Caco-2 (cell line): ENCODE measurements around the gene RTP2. TPM values are rescaled to one million over a fixed set of nuclear protein-coding genes. Genes with fewer than 3 reads are reported as not detected.

Experiments
- BruUV-seq: library from RNA; stranded (reverse); fragments of 400-500 nt; replicated peaks from 2 replicates; lab custom pipeline; 2021; lab: Mats Ljungman, UMichigan
- CTCF ChIA-PET: fragments of 300-600 bp; sonication (Branson Sonifier 250); formaldehyde crosslinking; loops from one replicate; lab custom pipeline; 2022; ENCODE audit warnings: antibody characterized with exemption; lab: Charles Lee
- POLR2A ChIA-PET: fragments of 300-600 bp; sonication (Branson Sonifier 250); formaldehyde crosslinking; loops from one replicate; lab custom pipeline; 2022; ENCODE audit warnings: antibody characterized with exemption; lab: Charles Lee
- DNase-seq, 2 experiments: peaks; one replicate each; pipeline versions ENCODE4 v3.0.0 to v3.0.0-alpha.2; 2020 to 2022
- H3K27me3 ChIP-seq: replicated peaks from 2 replicates; pipeline ENCODE4 v1.6.0; 2011; ENCODE audit warnings: low read length; ENCODE audit not compliant: control insufficient read depth, insufficient read depth
- H3K36me3 ChIP-seq: 2 replicates; pipeline ENCODE4 v1.5.1; 2011; ENCODE audit warnings: low read length; ENCODE audit not compliant: control insufficient read depth, insufficient read depth
- H3K4me1 ChIP-seq: fragments of 250-450 bp; sonication (Bioruptor Pico); 2 replicates; pipeline ENCODE4 v1.5.1; 2020; ENCODE audit warnings: mild to moderate bottlenecking
- H3K4me3 ChIP-seq: 2 replicates; pipeline ENCODE4 v1.5.1; 2011; ENCODE audit warnings: low read depth, mild to moderate bottlenecking, control low read depth, low read length
- H3K9me3 ChIP-seq: fragments of 250-450 bp; sonication (Bioruptor Pico); 2 replicates; pipeline ENCODE4 v1.5.1; 2020; ENCODE audit warnings: mild to moderate bottlenecking, moderate library complexity
- H3K27ac Mint-ChIP-seq: one replicate; pipeline ENCODE4 v1.8.0; 2022; ENCODE audit warnings: mixed read lengths; ENCODE audit not compliant: unreplicated experiment
- H3K27me3 Mint-ChIP-seq: one replicate; pipeline ENCODE4 v1.8.0; 2022; ENCODE audit warnings: mixed read lengths; ENCODE audit not compliant: insufficient read depth, unreplicated experiment
- H3K36me3 Mint-ChIP-seq: one replicate; pipeline ENCODE4 v1.8.0; 2022; ENCODE audit warnings: mild to moderate bottlenecking, mixed read lengths; ENCODE audit not compliant: insufficient read depth, unreplicated experiment
- H3K4me1 Mint-ChIP-seq: one replicate; pipeline ENCODE4 v1.8.0; 2022; ENCODE audit warnings: low read depth, mixed read lengths; ENCODE audit not compliant: unreplicated experiment
- H3K4me3 Mint-ChIP-seq: one replicate; pipeline ENCODE4 v1.8.0; 2022; ENCODE audit warnings: mild to moderate bottlenecking, moderate library complexity, mixed read lengths; ENCODE audit not compliant: unreplicated experiment
- H3K9me3 Mint-ChIP-seq: one replicate; pipeline ENCODE4 v1.8.0; 2022; ENCODE audit warnings: mixed read lengths; ENCODE audit not compliant: unreplicated experiment
- intact Hi-C: fragments of 100-400 bp; cut with micrococcal nuclease; formaldehyde crosslinking; loops from one replicate; pipeline ENCODE4 v1.10.0; 2022; ENCODE audit not compliant: unreplicated experiment
- total RNA-seq: library from RNA; stranded (reverse); gene quantifications from 2 replicates; pipeline ENCODE4 v1.2.3, GENCODE V29; 2022
- TF ChIP-seq, protein P1 (sequence below), 2 experiments: fragments of 200-600 bp in 1 of 2; IDR thresholded peaks; 1 replicate in 1 of 2; 2 replicates in 1 of 2; pipeline versions ENCODE4 v1.5.1 to v1.8.0; 2011 to 2022; ENCODE audit warnings: antibody characterized with exemption in 1 of 2, control low read depth in 1 of 2, inconsistent platforms in 1 of 2, low read depth in 1 of 2, low read length in 1 of 2, mild to moderate bottlenecking in 1 of 2, moderate library complexity in 1 of 2; ENCODE audit not compliant: insufficient read depth in 1 of 2, severe bottlenecking in 1 of 2, unreplicated experiment in 1 of 2

RTP2 gene
- total RNA-seq, 1 experiment from 2014 or later: not detected

DNA sequence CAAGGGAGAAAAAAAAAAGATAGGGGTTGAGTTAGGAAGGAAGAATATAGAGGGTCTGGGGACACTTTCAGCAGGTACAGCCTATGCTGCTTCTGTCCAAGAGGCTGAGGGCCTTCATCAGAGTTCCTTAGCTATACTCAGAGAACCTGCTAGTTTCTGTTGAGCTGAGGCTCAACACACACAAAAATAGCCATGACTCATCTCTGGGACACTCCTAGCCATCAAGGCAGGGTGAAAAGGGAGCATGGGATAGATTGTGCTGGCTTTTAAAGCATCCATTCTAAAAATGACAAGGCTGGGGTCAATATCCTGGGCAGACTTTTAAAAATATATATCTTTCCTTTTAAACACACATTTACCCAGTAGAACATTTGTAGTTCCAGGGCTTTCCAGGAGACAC lies 2.8 kb upstream of the RTP2 start:
- peaks cover 10% of the 10 kb centered on the region; the same call in 1 of the 2 replicates for H3K4me1 ChIP-seq
- no peaks in the 10 kb centered on the region for H3K9me3 Mint-ChIP-seq
- H3K27me3 ChIP-seq: no peaks in the 10 kb centered on the region
- POLR2A ChIA-PET: no interaction called here
- no peaks in the 10 kb centered on the region for H3K36me3 Mint-ChIP-seq
- H3K36me3 ChIP-seq: no peaks in the 10 kb centered on the region
- TF ChIP-seq, protein P1, sequence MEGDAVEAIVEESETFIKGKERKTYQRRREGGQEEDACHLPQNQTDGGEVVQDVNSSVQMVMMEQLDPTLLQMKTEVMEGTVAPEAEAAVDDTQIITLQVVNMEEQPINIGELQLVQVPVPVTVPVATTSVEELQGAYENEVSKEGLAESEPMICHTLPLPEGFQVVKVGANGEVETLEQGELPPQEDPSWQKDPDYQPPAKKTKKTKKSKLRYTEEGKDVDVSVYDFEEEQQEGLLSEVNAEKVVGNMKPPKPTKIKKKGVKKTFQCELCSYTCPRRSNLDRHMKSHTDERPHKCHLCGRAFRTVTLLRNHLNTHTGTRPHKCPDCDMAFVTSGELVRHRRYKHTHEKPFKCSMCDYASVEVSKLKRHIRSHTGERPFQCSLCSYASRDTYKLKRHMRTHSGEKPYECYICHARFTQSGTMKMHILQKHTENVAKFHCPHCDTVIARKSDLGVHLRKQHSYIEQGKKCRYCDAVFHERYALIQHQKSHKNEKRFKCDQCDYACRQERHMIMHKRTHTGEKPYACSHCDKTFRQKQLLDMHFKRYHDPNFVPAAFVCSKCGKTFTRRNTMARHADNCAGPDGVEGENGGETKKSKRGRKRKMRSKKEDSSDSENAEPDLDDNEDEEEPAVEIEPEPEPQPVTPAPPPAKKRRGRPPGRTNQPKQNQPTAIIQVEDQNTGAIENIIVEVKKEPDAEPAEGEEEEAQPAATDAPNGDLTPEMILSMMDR (IDR thresholded peaks at IDR 0.05; ENCODE audit: insufficient read depth in 1 of 2, low read depth in 1 of 2, low read length in 1 of 2, severe bottlenecking in 1 of 2, unreplicated experiment in 1 of 2): no peak
- H3K4me3 ChIP-seq: no peak overlapping the region
- intact Hi-C loops: no loop called here
- H3K27ac Mint-ChIP-seq: no peak overlapping the region
- H3K27me3 Mint-ChIP-seq: no peaks in the 10 kb centered on the region
- no TSS peak for BruUV-seq
- H3K9me3 ChIP-seq: no peaks in the 10 kb centered on the region
- H3K4me1 Mint-ChIP-seq: no peaks in the 10 kb centered on the region
- CTCF ChIA-PET: no interaction called here
- no peak overlapping the region for H3K4me3 Mint-ChIP-seq
- DNase-seq: no peak

DNA sequence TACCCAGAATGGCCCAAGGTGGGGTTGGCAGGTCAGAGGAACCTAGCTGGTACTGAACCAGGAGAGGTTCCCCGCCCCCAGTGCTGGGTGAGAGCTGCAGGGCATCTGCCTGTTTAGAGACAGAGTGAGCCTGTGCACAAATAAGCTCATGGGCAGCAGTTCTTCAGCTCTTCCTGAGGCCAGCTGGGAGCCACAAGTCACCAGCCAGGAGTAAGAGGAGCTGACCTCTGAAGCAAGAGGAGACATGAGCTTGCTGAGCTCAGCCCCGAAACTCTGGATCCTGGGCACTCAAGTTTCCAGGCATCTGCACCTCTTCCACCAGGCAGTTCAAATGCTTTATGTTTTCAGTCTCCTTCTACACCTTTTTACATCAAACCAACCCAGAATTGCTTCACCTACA lies 2.1 kb downstream of the RTP2 start:
- no peaks in the 10 kb centered on the region for H3K4me1 Mint-ChIP-seq
- intact Hi-C loops: no loop called here
- Histone ChIP-seq H3K36me3 (no peaks in the 10 kb centered on the region), H3K9me3 (no peaks in the 10 kb centered on the region), H3K4me3 (no peak overlapping the region), H3K27me3 (no peaks in the 10 kb centered on the region), H3K4me1 (peaks cover 5% of the 10 kb centered on the region; the same call in 1 of the 2 replicates)
- CTCF ChIA-PET: no interaction called here
- H3K9me3 Mint-ChIP-seq: no peaks in the 10 kb centered on the region
- POLR2A ChIA-PET: no interaction called here
- H3K4me3 Mint-ChIP-seq: no peak overlapping the region
- no peak for DNase-seq
- H3K27me3 Mint-ChIP-seq: peaks cover 6% of the 10 kb centered on the region
- no peak overlapping the region for H3K27ac Mint-ChIP-seq
- BruUV-seq: no TSS peak
- TF ChIP-seq, protein P1 (IDR thresholded peaks at IDR 0.05; ENCODE audit: insufficient read depth in 1 of 2, low read depth in 1 of 2, low read length in 1 of 2, severe bottlenecking in 1 of 2, unreplicated experiment in 1 of 2): no peak
- H3K36me3 Mint-ChIP-seq: no peaks in the 10 kb centered on the region

GRCh38 chr3:187698499-187699399 lies 3.6 kb downstream of the RTP2 start:
- Histone ChIP-seq H3K4me1 (peaks cover 5% of the 10 kb centered on the region; the same call in 1 of the 2 replicates), H3K4me3 (no peak overlapping the region), H3K27me3 (no peaks in the 10 kb centered on the region), H3K36me3 (no peaks in the 10 kb centered on the region), H3K9me3 (no peaks in the 10 kb centered on the region)
- no peaks in the 10 kb centered on the region for H3K4me1 Mint-ChIP-seq
- TF ChIP-seq, protein P1 (IDR thresholded peaks at IDR 0.05; ENCODE audit: insufficient read depth in 1 of 2, low read depth in 1 of 2, low read length in 1 of 2, severe bottlenecking in 1 of 2, unreplicated experiment in 1 of 2): no peak
- POLR2A ChIA-PET: no interaction called here
- H3K36me3 Mint-ChIP-seq: no peaks in the 10 kb centered on the region
- H3K27me3 Mint-ChIP-seq: peaks cover 12% of the 10 kb centered on the region
- H3K4me3 Mint-ChIP-seq: no peak overlapping the region
- no peak overlapping the region for H3K27ac Mint-ChIP-seq
- intact Hi-C loops: no loop called here
- no peak for DNase-seq
- CTCF ChIA-PET: no interaction called here
- no TSS peak for BruUV-seq
- H3K9me3 Mint-ChIP-seq: peaks cover 11% of the 10 kb centered on the region
